ENCODE results near the gene PPP1R3E.
"Not testable (repeated sequence)": the region's sequence is repeated elsewhere in the genome, so short reads cannot be mapped to it uniquely, and the experiment has no call there.

PPP1R3E gene

GRCh38 chr14:23302290-23303225 is at the start of gene PPP1R3E:
PPP1R3E (minus strand) TSS chr14:23302859; CDS start chr14:23302576, 283 bp downstream.
- peak; percentile 7 for DNase-seq

GRCh38 chr14:23351681-23352505 is 49.2 kb upstream of the PPP1R3E start:
- no peak for DNase-seq

GRCh38 chr14:23349156-23349845 is 46.6 kb upstream of the PPP1R3E start:
- no peak for DNase-seq

- DNase-seq = no peak
Observed at GRCh38 chr14:23348297-23348655, 45.6 kb upstream of the PPP1R3E start.

GRCh38 chr14:23347406-23348296 is 45.0 kb upstream of the PPP1R3E start:
- DNase-seq = no peak

DNA sequence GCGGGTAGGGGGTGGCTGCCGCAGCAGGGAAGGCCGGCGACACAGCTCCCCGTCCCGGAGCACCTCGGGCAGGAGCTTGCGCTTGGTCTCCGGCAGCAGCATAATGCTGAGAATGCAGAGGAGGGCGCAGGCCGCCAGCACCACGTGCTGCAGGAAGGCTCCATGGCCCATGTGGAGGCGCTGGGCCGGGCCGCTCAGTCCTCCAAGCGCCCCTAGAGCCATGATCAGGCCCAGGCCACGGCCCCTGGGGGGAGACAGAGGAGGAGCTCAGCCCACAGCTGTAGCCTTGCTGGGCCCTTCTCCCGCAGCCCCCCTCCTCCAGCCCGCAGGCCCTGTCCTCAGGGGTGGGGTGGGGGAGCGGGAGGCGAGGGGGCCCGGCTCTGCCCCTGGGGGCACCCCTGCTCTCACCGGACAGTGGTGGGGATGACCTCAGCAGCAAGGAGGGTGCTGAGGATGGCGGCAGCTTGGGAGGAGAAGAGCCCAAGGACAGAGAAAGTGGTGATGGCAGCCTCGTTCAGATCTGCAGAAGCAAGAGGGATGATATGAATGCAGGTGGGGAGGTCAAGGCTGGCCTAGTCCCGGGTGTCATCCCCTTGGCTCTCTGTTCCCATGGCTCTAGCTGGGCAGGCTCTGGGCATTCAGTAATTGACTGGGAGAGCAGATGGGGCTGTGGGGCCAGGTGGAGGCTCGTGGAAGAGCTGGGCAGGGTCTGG is 44.2 kb upstream of the PPP1R3E start:
- DNase-seq = no peak

GRCh38 chr14:23345987-23346692 is 43.5 kb upstream of the PPP1R3E start:
- no peak for DNase-seq

- no peak for DNase-seq
Observed at GRCh38 chr14:23344481-23344880, 41.8 kb upstream of the PPP1R3E start.

DNA sequence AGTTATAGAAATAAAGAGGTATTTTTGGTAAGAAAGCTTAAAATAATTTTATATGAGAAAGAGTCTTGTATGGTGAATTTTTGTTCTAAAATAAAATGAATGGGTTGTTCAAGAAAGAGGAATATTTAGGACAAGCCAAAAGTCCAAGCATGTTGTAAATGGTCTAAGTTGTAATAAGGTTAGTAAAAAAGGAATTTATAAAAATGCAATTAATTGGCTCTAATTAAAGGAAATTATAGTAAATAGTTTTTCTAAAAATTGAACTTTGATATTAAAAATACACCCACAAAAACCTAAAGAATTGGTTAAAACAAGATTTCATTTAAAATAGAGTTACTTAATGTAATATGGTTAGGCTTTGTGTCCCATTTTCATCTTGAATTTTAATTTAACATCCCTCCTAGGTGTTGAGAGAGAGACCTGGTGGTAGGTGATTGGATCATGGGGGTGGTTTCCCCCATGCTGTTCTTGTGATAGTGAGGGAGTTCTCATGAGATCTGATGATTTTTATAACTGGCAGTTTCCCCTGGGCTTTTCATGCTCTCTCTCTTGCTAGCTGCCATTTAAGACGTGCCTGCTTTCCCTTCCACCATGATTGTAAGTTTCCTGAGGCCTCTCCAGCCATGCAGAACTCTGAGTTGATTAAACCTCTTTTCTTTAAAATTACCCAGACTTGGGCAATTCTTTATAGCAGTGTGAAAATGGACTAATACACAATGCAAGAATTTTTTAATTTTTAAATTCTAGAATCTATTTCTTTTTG is 37.0 kb upstream of the PPP1R3E start:
- no peak for DNase-seq

GRCh38 chr14:23335623-23336022 is 33.0 kb upstream of the PPP1R3E start:
- DNase-seq = no peak

GRCh38 chr14:23327947-23328744 is 25.5 kb upstream of the PPP1R3E start:
- DNase-seq = peak; percentile 8

DNA sequence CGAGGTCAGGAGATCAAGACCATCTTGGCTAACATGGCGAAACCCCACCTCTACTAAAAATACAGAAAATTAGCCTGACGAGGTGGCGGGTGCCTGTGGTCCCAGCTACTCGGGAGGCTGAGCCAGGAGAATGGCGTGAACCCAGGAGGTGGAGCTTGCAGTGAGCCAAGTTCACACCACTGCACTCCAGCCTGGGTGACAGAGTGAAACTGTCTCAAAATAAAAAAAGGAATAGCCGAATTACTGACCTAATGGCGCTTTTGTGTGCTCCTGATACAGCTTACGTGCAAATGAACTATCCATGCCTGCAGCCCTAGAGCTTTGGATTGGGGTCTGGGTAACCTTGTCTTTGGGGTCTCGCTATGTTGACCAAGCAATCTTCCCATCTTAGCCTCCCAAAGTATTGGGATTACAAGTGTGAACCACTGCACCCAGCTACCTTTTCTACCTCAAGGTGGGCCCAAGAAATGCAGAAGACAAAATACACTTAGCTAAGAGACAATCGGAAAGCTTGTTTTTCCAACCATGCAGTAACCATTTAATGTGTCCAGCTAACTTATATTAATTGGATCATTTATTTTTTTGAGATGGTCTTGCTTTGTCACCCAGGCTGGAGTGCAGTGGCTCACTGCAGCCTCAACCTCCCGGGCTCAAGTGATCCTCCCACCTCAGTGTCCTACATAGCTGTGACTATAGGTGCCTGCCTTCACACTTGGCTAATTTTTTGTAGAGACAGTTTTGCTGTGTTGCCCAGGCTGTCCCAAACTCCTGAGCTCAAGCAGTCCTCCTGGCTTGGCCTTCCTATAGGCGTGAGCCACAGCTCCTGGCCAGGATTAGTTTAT is 24.1 kb upstream of the PPP1R3E start:
- no peak for DNase-seq

DNA sequence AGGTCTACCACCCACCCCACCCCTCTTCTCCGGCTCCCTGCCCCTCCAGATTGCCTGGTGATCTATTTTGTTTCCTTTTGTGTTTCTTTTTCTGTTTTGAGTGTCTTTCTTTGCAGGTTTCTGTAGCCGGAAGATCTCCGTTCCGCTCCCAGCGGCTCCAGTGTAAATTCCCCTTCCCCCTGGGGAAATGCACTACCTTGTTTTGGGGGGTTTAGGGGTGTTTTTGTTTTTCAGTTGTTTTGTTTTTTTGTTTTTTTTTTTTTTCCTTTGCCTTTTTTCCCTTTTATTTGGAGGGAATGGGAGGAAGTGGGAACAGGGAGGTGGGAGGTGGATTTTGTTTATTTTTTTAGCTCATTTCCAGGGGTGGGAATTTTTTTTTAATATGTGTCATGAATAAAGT is 23.1 kb upstream of the PPP1R3E start:
- DNase-seq = not testable (repeated sequence)

- DNase-seq = no peak
Observed at GRCh38 chr14:23324993-23325392, 22.3 kb upstream of the PPP1R3E start.

DNA sequence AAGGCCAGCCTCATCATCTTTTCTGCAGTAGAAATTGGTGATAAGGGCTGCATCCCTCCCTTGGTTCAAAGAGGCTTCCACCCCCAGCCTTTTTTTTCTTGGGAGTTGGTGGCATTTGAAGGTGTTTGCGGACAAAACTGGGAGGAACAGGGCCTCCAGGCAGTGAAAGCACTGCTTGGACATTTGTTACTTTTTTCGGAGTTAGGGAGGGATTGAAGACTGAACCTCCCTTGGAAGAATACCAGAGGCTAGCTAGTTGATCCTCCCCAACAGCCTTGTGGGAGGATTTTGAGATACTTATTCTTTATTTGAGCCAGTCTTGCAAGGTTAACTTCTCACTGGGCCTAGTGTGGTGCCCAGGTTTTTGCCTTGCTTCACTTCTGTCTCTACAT is 21.8 kb upstream of the PPP1R3E start:
- DNase-seq = no peak

- DNase-seq = no peak
Observed at GRCh38 chr14:23323838-23324454, 21.3 kb upstream of the PPP1R3E start.

Measured in T1000 (cell line).